Activated B cell treated with CpG ODN at 0.5 μM for 24 hours (primary cell): ENCODE data around the gene OLA1. TPM values are rescaled to one million over a fixed set of nuclear protein-coding genes. Genes with fewer than 3 reads are reported as not detected.

Source experiments
- ATAC-seq: fragments of 200-7000 bp; cut with Tn5 transposase; one replicate; pipeline ENCODE4 v1.10.0; 2021; ENCODE audit warnings: low read depth, mild to moderate bottlenecking, moderate library complexity
- CTCF ChIA-PET: fragments of 350-600 bp; sonication (Branson Sonifier 250); formaldehyde crosslinking; loops from one replicate; lab custom pipeline; 2021; ENCODE audit warnings: antibody characterized with exemption; lab: Charles Lee
- POLR2A ChIA-PET: fragments of 350-600 bp; sonication (Branson Sonifier 250); formaldehyde crosslinking; loops from one replicate; lab custom pipeline; 2021; ENCODE audit warnings: antibody characterized with exemption; lab: Charles Lee
- DNase-seq: peaks from one replicate; pipeline ENCODE4 v3.0.0; 2022
- H3K27ac Mint-ChIP-seq: one replicate; pipeline ENCODE4 v1.8.0; 2020; ENCODE audit warnings: mixed read lengths
- H3K27me3 Mint-ChIP-seq: one replicate; pipeline ENCODE4 v1.8.0; 2021; ENCODE audit warnings: mixed read lengths
- H3K36me3 Mint-ChIP-seq: one replicate; pipeline ENCODE4 v1.8.0; 2021; ENCODE audit warnings: low read depth, mixed read lengths
- H3K4me1 Mint-ChIP-seq: one replicate; pipeline ENCODE4 v1.8.0; 2021; ENCODE audit warnings: mixed read lengths
- H3K4me3 Mint-ChIP-seq: one replicate; pipeline ENCODE4 v1.8.0; 2020; ENCODE audit warnings: mild to moderate bottlenecking, mixed read lengths
- H3K9me3 Mint-ChIP-seq: one replicate; pipeline ENCODE4 v1.8.0; 2020; ENCODE audit warnings: mixed read lengths
- CTCF ChIP-seq: fragments of 200-600 bp; IDR thresholded peaks from one replicate; pipeline ENCODE4 v1.8.0; 2022; ENCODE audit warnings: antibody characterized with exemption, mild to moderate bottlenecking
- intact Hi-C: fragments of 100-400 bp; cut with micrococcal nuclease; formaldehyde crosslinking; loops from one replicate; pipeline ENCODE4 v1.15.1; 2024
- total RNA-seq: library from RNA; stranded (reverse); gene quantifications from 2 replicates; pipeline ENCODE4 v1.2.3, GENCODE V29; 2022

OLA1 gene
- total RNA-seq, 1 donor from 2014 or later, result 74.4 TPM

GRCh38 chr2:174153757-174154680 lies 94.3 kb downstream of the OLA1 start:
- TF ChIP-seq CTCF, result no peak
- CTCF ChIA-PET, result no interaction called here
- POLR2A ChIA-PET, result no interaction called here
- no peaks in the 10 kb centered on the region for H3K4me1 Mint-ChIP-seq
- no peaks in the 10 kb centered on the region for H3K9me3 Mint-ChIP-seq
- no peaks in the 10 kb centered on the region for H3K27me3 Mint-ChIP-seq
- no peak overlapping the region for H3K4me3 Mint-ChIP-seq
- no peak for DNase-seq
- H3K36me3 Mint-ChIP-seq, result peaks cover 6% of the 10 kb centered on the region
- no peak overlapping the region for H3K27ac Mint-ChIP-seq
- intact Hi-C loops, result loop anchor here (10.0 kb wide), 1 partner anchor 749 kb away; no protein-coding TSS in a partner anchor
- no peak for ATAC-seq

- H3K4me1 Mint-ChIP-seq, result no peaks in the 10 kb centered on the region
- CTCF ChIA-PET, result no interaction called here
- ATAC-seq (no peak), DNase-seq (no peak)
- H3K9me3 Mint-ChIP-seq, result no peaks in the 10 kb centered on the region
- no peaks in the 10 kb centered on the region for H3K27me3 Mint-ChIP-seq
- POLR2A ChIA-PET, result no interaction called here
- intact Hi-C loops, result no loop called here
- H3K36me3 Mint-ChIP-seq, result peaks cover 2% of the 10 kb centered on the region
- H3K4me3 Mint-ChIP-seq, result no peak overlapping the region
- H3K27ac Mint-ChIP-seq, result no peak overlapping the region
- no peak for TF ChIP-seq CTCF
Measured at GRCh38 chr2:174149530-174149929, 98.8 kb downstream of the OLA1 start.

GRCh38 chr2:174148833-174149232 lies 99.5 kb downstream of the OLA1 start:
- Mint-ChIP-seq H3K27me3 (no peaks in the 10 kb centered on the region), H3K4me3 (no peak overlapping the region), H3K4me1 (no peaks in the 10 kb centered on the region), H3K9me3 (no peaks in the 10 kb centered on the region), H3K27ac (no peak overlapping the region), H3K36me3 (peaks cover 2% of the 10 kb centered on the region)
- CTCF ChIA-PET, result no interaction called here
- POLR2A ChIA-PET, result no interaction called here
- no peak for TF ChIP-seq CTCF
- intact Hi-C loops, result no loop called here
- DNase-seq (no peak), ATAC-seq (no peak)

GRCh38 chr2:174145827-174146226 lies 102.5 kb downstream of the OLA1 start:
- no peak overlapping the region for H3K27ac Mint-ChIP-seq

More at GRCh38 chr2:174145827-174146226, 102.5 kb downstream of the OLA1 start:
- TF ChIP-seq CTCF, result no peak
- ChIA-PET POLR2A (no interaction called here), CTCF (no interaction called here)
- Mint-ChIP-seq H3K9me3 (no peaks in the 10 kb centered on the region), H3K4me1 (no peaks in the 10 kb centered on the region), H3K36me3 (peaks cover 12% of the 10 kb centered on the region), H3K4me3 (no peak overlapping the region), H3K27me3 (no peaks in the 10 kb centered on the region)
- intact Hi-C loops, result no loop called here
- DNase-seq (no peak), ATAC-seq (no peak)
